Activated CD4-positive, CD25-positive, alpha-beta regulatory T cell treated with anti-CD3 and anti-CD28 coated beads, Interleukin-2, amount 50 U/mL, for 24 hours (primary cell): ENCODE results near the gene IFNA1.
"Not testable (repeated sequence)": the region's sequence is repeated elsewhere in the genome, so short reads cannot be mapped to it uniquely, and the experiment has no call there.

Experiments
- ATAC-seq, 2 donors: fragments of 150-1000 bp; cut with Tn5 transposase; one replicate each; pipeline ENCODE4 v1.10.0; 2021; ENCODE audit warnings: mild to moderate bottlenecking in 1 of 2, moderate library complexity in 1 of 2

Gene IFNA1

GRCh38 chr9:21440139-21440538 lies at the start of gene IFNA1:
Gene IFNA1 (plus strand): TSS chr9:21440439. CDS start chr9:21440508, 69 bp downstream.
- no peak for ATAC-seq

- peak; percentile 52 to 55 for ATAC-seq
Measured at GRCh38 chr9:21392270-21392669, 48.0 kb upstream of the IFNA1 start.

- peak; percentile 56 to 67 for ATAC-seq
Measured at GRCh38 chr9:21395778-21396717, 44.2 kb upstream of the IFNA1 start.

GRCh38 chr9:21398955-21399489 lies 41.2 kb upstream of the IFNA1 start:
- no peak for ATAC-seq

GRCh38 chr9:21399956-21400355 lies 40.3 kb upstream of the IFNA1 start:
- ATAC-seq = no peak

GRCh38 chr9:21402386-21403251 lies 37.6 kb upstream of the IFNA1 start:
- ATAC-seq = peak in 1 of 2 donors; percentile 30

GRCh38 chr9:21404146-21404545 lies 36.1 kb upstream of the IFNA1 start:
- ATAC-seq = no peak

- no peak for ATAC-seq
Measured at GRCh38 chr9:21408817-21409216, 31.4 kb upstream of the IFNA1 start, which contains the start of gene IFNA8. Gene IFNA8 (plus strand): TSS chr9:21409117. CDS start chr9:21409177, 60 bp downstream.

GRCh38 chr9:21412107-21412506 lies 28.1 kb upstream of the IFNA1 start:
- no peak for ATAC-seq

- no peak for ATAC-seq
Measured at GRCh38 chr9:21413151-21413550, 27.1 kb upstream of the IFNA1 start.

GRCh38 chr9:21413624-21414023 lies 26.6 kb upstream of the IFNA1 start:
- ATAC-seq = peak in 1 of 2 donors; percentile 27

GRCh38 chr9:21414220-21414940 lies 25.9 kb upstream of the IFNA1 start:
- no peak for ATAC-seq

GRCh38 chr9:21415493-21416267 lies 24.6 kb upstream of the IFNA1 start:
- ATAC-seq = no peak

- no peak for ATAC-seq
Measured at GRCh38 chr9:21428235-21428634, 12.0 kb upstream of the IFNA1 start.

- ATAC-seq = no peak
Measured at GRCh38 chr9:21429191-21429590, 11.0 kb upstream of the IFNA1 start.

GRCh38 chr9:21432672-21433425 lies 7.4 kb upstream of the IFNA1 start:
- no peak for ATAC-seq

- no peak for ATAC-seq
Measured at GRCh38 chr9:21434202-21435014, 5.8 kb upstream of the IFNA1 start.

- ATAC-seq = not testable (repeated sequence)
Measured at GRCh38 chr9:21435015-21435383, 5.2 kb upstream of the IFNA1 start.

GRCh38 chr9:21443849-21444625 lies 3.8 kb downstream of the IFNA1 start:
- peak; percentile 38 to 58 for ATAC-seq
